ENCODE data around the gene CALHM3.

CALHM3 gene

DNA sequence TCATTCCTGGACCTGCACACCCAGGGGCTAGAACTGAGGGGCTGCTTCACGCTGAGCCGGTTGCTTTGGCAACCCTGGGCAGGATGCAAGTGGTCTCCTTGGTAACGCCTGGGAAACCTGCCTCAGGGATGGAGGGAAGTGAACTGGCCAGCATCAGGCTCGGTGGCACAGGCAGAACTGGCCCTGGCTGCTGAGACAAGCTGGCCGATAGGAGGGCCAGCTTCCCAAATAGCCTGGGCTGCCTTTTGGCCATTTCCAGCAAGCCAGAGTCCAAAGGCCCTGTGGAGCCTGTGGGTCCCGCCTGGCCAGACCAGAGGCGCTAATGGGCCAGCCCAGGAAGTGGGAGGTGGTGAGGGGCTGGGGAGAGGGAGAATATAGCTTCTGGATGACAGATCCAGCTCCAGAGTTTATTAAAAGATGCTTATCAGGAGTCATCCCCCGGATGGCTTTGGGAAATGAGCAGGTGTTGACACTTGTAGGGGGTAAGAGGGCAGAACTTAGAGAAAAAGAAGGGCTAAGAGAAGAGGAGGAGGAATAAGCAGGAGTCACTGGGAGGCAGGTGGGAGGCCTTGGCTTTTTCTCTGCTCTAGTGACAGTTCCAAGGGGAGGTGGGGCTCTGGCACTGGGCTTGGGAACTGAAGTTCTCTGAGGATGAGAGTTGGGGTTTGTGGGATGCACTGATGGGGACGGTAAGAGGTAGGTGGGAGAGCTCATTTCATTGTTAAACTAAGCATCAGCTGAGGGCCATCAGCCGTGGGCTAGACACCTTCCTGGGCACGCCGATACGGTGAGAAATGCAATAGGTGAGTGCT is 24.0 kb upstream of the CALHM3 start:
- Histone ChIP-seq H3K36me3 (ENCODE audit: insufficient read depth, low read length) (no peaks in the 10 kb centered on the region), H3K27ac (ENCODE audit: low read length) (no peak overlapping the region), H3K79me2 (ENCODE audit: insufficient read depth, low read length) (no peaks in the 10 kb centered on the region), H4K20me1 (ENCODE audit: insufficient read depth, low read length) (no peaks in the 10 kb centered on the region), H3K27me3 (ENCODE audit: insufficient read depth, low read length, poor library complexity) (peaks cover 44% of the 10 kb centered on the region), H3K9me3 (ENCODE audit: insufficient read depth, low read length, severe bottlenecking) (no peaks in the 10 kb centered on the region), H3K9ac (ENCODE audit: low read depth, low read length) (no peak overlapping the region), H3K4me2 (ENCODE audit: insufficient read depth, low read length) (no peak overlapping the region), H3K4me1 (ENCODE audit: insufficient read depth, low read length) (peaks cover 13% of the 10 kb centered on the region), H3K4me3 (ENCODE audit: low read depth in 1 of 2, low read length in 2 of 2) (no peak overlapping the region), H2AFZ (ENCODE audit: low read depth, low read length) (no peak overlapping the region)
- ATAC-seq (ENCODE audit: insufficient read depth, low read depth) (no peak), DNase-seq (no peak)
- TF ChIP-seq, protein P1, sequence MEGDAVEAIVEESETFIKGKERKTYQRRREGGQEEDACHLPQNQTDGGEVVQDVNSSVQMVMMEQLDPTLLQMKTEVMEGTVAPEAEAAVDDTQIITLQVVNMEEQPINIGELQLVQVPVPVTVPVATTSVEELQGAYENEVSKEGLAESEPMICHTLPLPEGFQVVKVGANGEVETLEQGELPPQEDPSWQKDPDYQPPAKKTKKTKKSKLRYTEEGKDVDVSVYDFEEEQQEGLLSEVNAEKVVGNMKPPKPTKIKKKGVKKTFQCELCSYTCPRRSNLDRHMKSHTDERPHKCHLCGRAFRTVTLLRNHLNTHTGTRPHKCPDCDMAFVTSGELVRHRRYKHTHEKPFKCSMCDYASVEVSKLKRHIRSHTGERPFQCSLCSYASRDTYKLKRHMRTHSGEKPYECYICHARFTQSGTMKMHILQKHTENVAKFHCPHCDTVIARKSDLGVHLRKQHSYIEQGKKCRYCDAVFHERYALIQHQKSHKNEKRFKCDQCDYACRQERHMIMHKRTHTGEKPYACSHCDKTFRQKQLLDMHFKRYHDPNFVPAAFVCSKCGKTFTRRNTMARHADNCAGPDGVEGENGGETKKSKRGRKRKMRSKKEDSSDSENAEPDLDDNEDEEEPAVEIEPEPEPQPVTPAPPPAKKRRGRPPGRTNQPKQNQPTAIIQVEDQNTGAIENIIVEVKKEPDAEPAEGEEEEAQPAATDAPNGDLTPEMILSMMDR (IDR thresholded peaks at IDR 0.05; ENCODE audit: borderline replicate concordance, extremely low read depth, low read length, poor library complexity, severe bottlenecking), result no peak
- TF ChIP-seq EZH2 (IDR thresholded peaks at IDR 0.05; ENCODE audit: borderline replicate concordance, low read depth, low read length, severe bottlenecking), result no peak

DNA sequence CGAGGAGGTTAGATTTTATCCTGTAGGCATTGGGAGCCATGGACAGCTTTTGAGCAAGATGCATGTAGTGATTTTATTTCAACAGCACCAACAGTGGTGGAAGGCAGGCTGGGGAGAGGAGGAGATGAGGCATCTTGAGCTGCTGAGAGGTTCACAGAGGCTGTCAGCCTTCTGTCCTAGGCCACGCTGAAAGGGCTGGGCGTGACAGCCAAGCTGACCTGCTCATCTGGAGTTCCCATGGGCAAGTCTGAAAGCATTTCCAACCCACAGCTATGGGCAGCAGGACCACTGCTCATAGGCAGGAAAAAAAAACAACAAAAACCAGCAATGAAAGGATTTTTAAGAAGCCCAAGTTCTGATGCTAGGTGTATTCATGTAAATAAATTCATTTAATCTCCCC is 22.1 kb upstream of the CALHM3 start:
- H3K36me3 ChIP-seq (ENCODE audit: insufficient read depth, low read length), result no peaks in the 10 kb centered on the region
- DNase-seq (no peak), ATAC-seq (ENCODE audit: insufficient read depth, low read depth) (no peak)
- TF ChIP-seq EZH2 (IDR thresholded peaks at IDR 0.05; ENCODE audit: borderline replicate concordance, low read depth, low read length, severe bottlenecking), result no peak
- TF ChIP-seq, protein P1 (IDR thresholded peaks at IDR 0.05; ENCODE audit: borderline replicate concordance, extremely low read depth, low read length, poor library complexity, severe bottlenecking), result no peak
- H3K9ac ChIP-seq (ENCODE audit: low read depth, low read length), result no peak overlapping the region
- H3K4me3 ChIP-seq (ENCODE audit: low read depth in 1 of 2, low read length in 2 of 2), result no peak overlapping the region
- H3K27me3 ChIP-seq (ENCODE audit: insufficient read depth, low read length, poor library complexity), result peaks cover 55% of the 10 kb centered on the region
- no peak overlapping the region for H3K27ac ChIP-seq (ENCODE audit: low read length)
- H3K4me2 ChIP-seq (ENCODE audit: insufficient read depth, low read length), result no peak overlapping the region
- no peak overlapping the region for H2AFZ ChIP-seq (ENCODE audit: low read depth, low read length)
- peaks cover 13% of the 10 kb centered on the region for H3K4me1 ChIP-seq (ENCODE audit: insufficient read depth, low read length)
- H4K20me1 ChIP-seq (ENCODE audit: insufficient read depth, low read length), result no peaks in the 10 kb centered on the region
- H3K9me3 ChIP-seq (ENCODE audit: insufficient read depth, low read length, severe bottlenecking), result no peaks in the 10 kb centered on the region
- no peaks in the 10 kb centered on the region for H3K79me2 ChIP-seq (ENCODE audit: insufficient read depth, low read length)

DNA sequence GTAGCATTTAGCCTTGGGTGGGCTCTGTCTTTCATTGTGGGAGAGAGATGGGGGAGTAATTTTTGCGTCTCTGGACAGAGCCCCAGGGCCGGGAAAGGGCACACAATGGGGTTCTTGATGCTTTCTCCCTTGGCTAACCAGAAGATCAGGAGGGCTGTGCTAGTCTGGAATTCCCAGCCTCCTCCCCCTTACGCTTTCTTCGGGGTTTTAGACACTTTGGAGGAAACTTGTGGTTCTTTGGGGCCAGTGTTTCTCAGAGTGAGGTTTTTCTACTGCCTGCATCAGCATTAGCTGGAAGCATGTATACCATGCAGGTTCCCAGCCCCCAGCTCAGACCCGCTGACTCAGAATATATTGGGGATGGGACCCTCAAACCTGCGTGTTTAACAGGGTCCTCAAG is 21.4 kb upstream of the CALHM3 start:
- no peak for DNase-seq

More for the DNA sequence above, 21.4 kb upstream of the CALHM3 start:
- Histone ChIP-seq H3K79me2 (ENCODE audit: insufficient read depth, low read length) (no peaks in the 10 kb centered on the region), H3K4me3 (ENCODE audit: low read depth in 1 of 2, low read length in 2 of 2) (no peak overlapping the region), H3K27ac (ENCODE audit: low read length) (no peak overlapping the region), H3K4me1 (ENCODE audit: insufficient read depth, low read length) (peaks cover 13% of the 10 kb centered on the region), H3K27me3 (ENCODE audit: insufficient read depth, low read length, poor library complexity) (peaks cover 54% of the 10 kb centered on the region), H3K4me2 (ENCODE audit: insufficient read depth, low read length) (no peak overlapping the region), H3K36me3 (ENCODE audit: insufficient read depth, low read length) (no peaks in the 10 kb centered on the region), H3K9ac (ENCODE audit: low read depth, low read length) (no peak overlapping the region), H2AFZ (ENCODE audit: low read depth, low read length) (no peak overlapping the region), H3K9me3 (ENCODE audit: insufficient read depth, low read length, severe bottlenecking) (no peaks in the 10 kb centered on the region), H4K20me1 (ENCODE audit: insufficient read depth, low read length) (no peaks in the 10 kb centered on the region)
- ATAC-seq (ENCODE audit: insufficient read depth, low read depth), result no peak
- TF ChIP-seq EZH2 (IDR thresholded peaks at IDR 0.05; ENCODE audit: borderline replicate concordance, low read depth, low read length, severe bottlenecking), result no peak
- TF ChIP-seq, protein P1 (IDR thresholded peaks at IDR 0.05; ENCODE audit: borderline replicate concordance, extremely low read depth, low read length, poor library complexity, severe bottlenecking), result no peak

Measured in DND-41 (cell line).